ENCODE measurements around the gene CCDC141.

- no peak for TF ChIP-seq CTCF (conservative IDR thresholded peaks at IDR 0.05; ENCODE audit: low read depth in 2 of 2)
- TF ChIP-seq POLR2AphosphoS5 (IDR thresholded peaks at IDR 0.05; ENCODE audit: low read depth) = no peak
- TF ChIP-seq EZH2phosphoT487 (IDR thresholded peaks at IDR 0.05; ENCODE audit: unreplicated experiment) = no peak
These were observed 219.5 kb downstream of the CCDC141 start for GRCh38 chr2:178830451-178830850.

Measured in GM23338 (cell line).